HepG2 (cell line): ENCODE results near the gene ITGB5. TPM values are rescaled to one million over a fixed set of nuclear protein-coding genes. Genes with fewer than 3 reads are reported as not detected.

Source experiments
- ATAC-seq: fragments of 200-7000 bp; cut with Tn5 transposase; 3 replicates; pipeline ENCODE4 v1.9.1; 2020; ENCODE audit warnings: mild to moderate bottlenecking, moderate library complexity
- BruUV-seq: library from RNA; stranded (reverse); fragments of 400-500 nt; replicated peaks from 2 replicates; lab custom pipeline; 2021; lab: Mats Ljungman, UMichigan
- CTCF ChIA-PET: fragments of 300-600 bp; formaldehyde crosslinking; extraction: SDS; loops from one replicate; lab custom pipeline; 2021; ENCODE audit warnings: low total read pairs, inconsistent platforms, low intra/inter-chr PET ratio; lab: Yijun Ruan, JAX
- POLR2A ChIA-PET: fragments of 350-600 bp; sonication (Branson Sonifier 250); formaldehyde crosslinking; loops from one replicate; lab custom pipeline; 2020; ENCODE audit warnings: antibody characterized with exemption, inconsistent platforms; lab: Yijun Ruan, JAX
- DNase-seq: peaks from one replicate; pipeline ENCODE4 v3.0.0-alpha.2; 2015; ENCODE audit warnings: low spot score
- FAIRE-seq: peaks from 3 replicates; lab custom pipeline; 2011; peaks lifted over from hg19 to GRCh38; lab: Jason Lieb, UNC
- H2AFZ ChIP-seq: one replicate; pipeline ENCODE4 v1.6.1; 2011; ENCODE audit warnings: low read length, inconsistent platforms
- H3K27ac ChIP-seq: fragments of 300-600 bp; 3 replicates; pipeline ENCODE4 v1.8.0; 2011; ENCODE audit warnings: mixed run types, mild to moderate bottlenecking, mixed read lengths, low read length, inconsistent platforms; ENCODE audit not compliant: insufficient read depth; ENCODE audit errors: extremely low read length
- H3K27me3 ChIP-seq, 2 experiments: fragments of 200-600 bp in 1 of 2; 2 replicates in 1 of 2; 3 replicates in 1 of 2; pipeline versions ENCODE4 v1.6.0 to v1.8.0; 2011; ENCODE audit warnings: low read length in 2 of 2, mild to moderate bottlenecking in 2 of 2, moderate library complexity in 2 of 2, inconsistent platforms in 1 of 2; ENCODE audit not compliant: insufficient read depth in 2 of 2, control insufficient read depth in 1 of 2
- H3K36me3 ChIP-seq, 2 experiments: fragments of 200-600 bp in 1 of 2; replicated peaks in 1 of 2; 2 replicates in 1 of 2; 3 replicates in 1 of 2; pipeline versions ENCODE4 v1.5.1 to v1.8.0; 2011; ENCODE audit warnings: low read length in 2 of 2, inconsistent platforms in 1 of 2; ENCODE audit not compliant: insufficient read depth in 2 of 2, control insufficient read depth in 1 of 2
- H3K4me1 ChIP-seq: 2 replicates; pipeline ENCODE4 v1.5.1; 2012; ENCODE audit warnings: low read length, inconsistent platforms; ENCODE audit not compliant: insufficient read depth
- H3K4me2 ChIP-seq: 2 replicates; pipeline ENCODE4 v1.6.0; 2011; ENCODE audit warnings: low read depth, low read length, inconsistent platforms
- H3K4me3 ChIP-seq, 3 experiments: fragments of 200-600 bp in 1 of 3; sonication (generic), shearing (Covaris generic) in 1 of 3; replicated peaks in 1 of 3; 2 replicates each; pipeline ENCODE4 v1.5.1; 2011 to 2016; ENCODE audit warnings: low read length in 3 of 3, inconsistent platforms in 2 of 3, low read depth in 2 of 3, mild to moderate bottlenecking in 2 of 3, control low read depth in 1 of 3, mixed read lengths in 1 of 3; ENCODE audit not compliant: insufficient read depth in 1 of 3
- H3K79me2 ChIP-seq: one replicate; pipeline ENCODE4 v1.6.1; 2011; ENCODE audit warnings: low read length, inconsistent platforms; ENCODE audit not compliant: insufficient read depth
- H3K9ac ChIP-seq: 2 replicates; pipeline ENCODE4 v1.6.0; 2011; ENCODE audit warnings: mild to moderate bottlenecking, low read depth, low read length, inconsistent platforms; ENCODE audit not compliant: insufficient read depth
- H3K9me3 ChIP-seq: 2 replicates; pipeline ENCODE4 v1.5.1; 2012; ENCODE audit warnings: mild to moderate bottlenecking, low read length
- H4K20me1 ChIP-seq: 2 replicates; pipeline ENCODE4 v1.6.0; 2011; ENCODE audit warnings: inconsistent platforms, mild to moderate bottlenecking, low read length, moderate library complexity; ENCODE audit not compliant: insufficient read depth
- FOSL1 ChIP-seq: sonication (generic); formaldehyde crosslinking; IDR thresholded peaks from 2 replicates; pipeline ENCODE4 v1.9.0; 2021; ENCODE audit warnings: missing genetic modification reagents, borderline replicate concordance
- MAZ ChIP-seq, 2 experiments: sonication (generic) in 1 of 2; formaldehyde crosslinking in 1 of 2; IDR thresholded peaks; 2 replicates each; pipeline versions ENCODE4 v1.5.0 to v1.6.1; 2012 to 2020; ENCODE audit warnings: low read depth in 2 of 2, mild to moderate bottlenecking in 2 of 2, borderline replicate concordance in 1 of 2, improper control_type of control experiment in 1 of 2, low read length in 1 of 2, missing genetic modification reagents in 1 of 2, moderate library complexity in 1 of 2
- PHF8 ChIP-seq: sonication (generic); formaldehyde crosslinking; IDR thresholded peaks from 2 replicates; pipeline ENCODE4 v1.5.0; 2020; ENCODE audit warnings: missing genetic modification reagents
- POLR2G ChIP-seq: fragments of 200-400 bp; formaldehyde crosslinking; IDR thresholded peaks from 2 replicates; pipeline ENCODE4 v1.6.1; 2018; ENCODE audit warnings: mild to moderate bottlenecking, low read depth, low read length, moderate library complexity
- PRMT3 ChIP-seq: sonication (generic); formaldehyde crosslinking; IDR thresholded peaks from 2 replicates; pipeline ENCODE4 v1.8.1; 2022; ENCODE audit warnings: low read depth, mild to moderate bottlenecking, moderate library complexity, missing genetic modification reagents, borderline replicate concordance
- SKI ChIP-seq: fragments of 450-650 bp; IDR thresholded peaks from one replicate; pipeline ENCODE4 v1.6.1; 2018; ENCODE audit warnings: mild to moderate bottlenecking; ENCODE audit not compliant: partially characterized antibody
- ZFX ChIP-seq: sonication (generic); formaldehyde crosslinking; IDR thresholded peaks from 2 replicates; pipeline ENCODE4 v1.4.0; 2020; ENCODE audit warnings: mild to moderate bottlenecking, low read depth, missing genetic modification reagents, moderate library complexity
- ZFYVE20 ChIP-seq: sonication (generic); formaldehyde crosslinking; IDR thresholded peaks from 2 replicates; pipeline ENCODE4 v1.8.0; 2023; ENCODE audit warnings: low read depth, mild to moderate bottlenecking, moderate library complexity, missing genetic modification reagents, borderline replicate concordance
- ZNF652 ChIP-seq: IDR thresholded peaks from 2 replicates; pipeline ENCODE4 v1.6.1; 2016; ENCODE audit warnings: low read depth, borderline replicate concordance
- ZNF878 ChIP-seq: sonication (generic); formaldehyde crosslinking; IDR thresholded peaks from 2 replicates; pipeline ENCODE4 v1.8.1; 2023; ENCODE audit warnings: mild to moderate bottlenecking, missing genetic modification reagents, moderate library complexity
- WGBS: methylation state at CpG from one replicate; pipeline ENCODE4 v1.1.6; 2017; ENCODE audit warnings: low lambda C conversion rate; 5-methylcytosine and 5-hydroxymethylcytosine counted together
- in situ Hi-C: cut with HindIII; loops from 2 replicates; pipeline ENCODE4 v1.10.0; 2017; ENCODE audit warnings: low pct_unique_long_range_greater_than_20kb; ENCODE audit not compliant: extremely low pct_ligation_motif_present
- intact Hi-C: fragments of 100-400 bp; cut with micrococcal nuclease; formaldehyde crosslinking; loops from one replicate; pipeline ENCODE4 v1.10.0; 2022; ENCODE audit not compliant: unreplicated experiment
- polyA plus RNA-seq, 8 experiments: library from polyadenylated mRNA; depleted of rRNA in 3 of 8; stranded (reverse) in 7 of 8; unstranded in 1 of 8; fragments of >200 nt; fragmentation: Illumina TruSeq in 4 of 8; extraction: Trizol in 4 of 8; gene quantifications; 2 replicates each; pipeline versions ENCODE4 v1.2.1 to v1.2.3, GENCODE V29; 2011 to 2016; ENCODE audit warnings: low read depth in 4 of 8, missing spikeins in 1 of 8, mixed read lengths in 1 of 8; ENCODE audit not compliant: insufficient read depth in 1 of 8
- total RNA-seq, 5 experiments: library from RNA; depleted of rRNA; stranded (reverse); fragments of >200 nt; fragmentation: Illumina TruSeq; extraction: Trizol; gene quantifications; 2 replicates each; pipeline ENCODE4 v1.2.3, GENCODE V29; 2016; ENCODE audit warnings: low read depth in 1 of 5

The ITGB5 gene
- total and polyA plus RNA-seq, 2 of the 13 experiments (the other 11 are each of a cell fraction or from before 2014, with no cell fraction given): 74.1 to 343 TPM

GRCh38 chr3:124890573-124891190 lies 3.5 kb upstream of the ITGB5 start (continued):
- no peak for TF ChIP-seq FOSL1

- Histone ChIP-seq H3K27me3 (no peaks in the 10 kb centered on the region), H3K4me1 (peaks cover 47% of the 10 kb centered on the region), H3K36me3 (peaks cover 0 to 1% of the 10 kb centered on the region in 2 experiments; a peak in 1 of 5 replicates), H3K4me2 (no peak overlapping the region; the same call in 1 of the 2 replicates), H3K9ac (no peak overlapping the region), H3K27ac (no peak overlapping the region), H3K4me3 (no peak overlapping the region), H2AFZ (no peak overlapping the region), H3K79me2 (peaks cover 24% of the 10 kb centered on the region), H3K9me3 (no peaks in the 10 kb centered on the region), H4K20me1 (no peaks in the 10 kb centered on the region)
- no peak for ATAC-seq
- in situ Hi-C loops: no loop called here
- WGBS: 59% methylated on average over 8 of the region's 8 CpGs
- intact Hi-C loops: loop anchor here (5.0 kb wide), 1 partner anchor 126 kb away; no protein-coding TSS in a partner anchor
- CTCF ChIA-PET: no interaction called here
- DNase-seq: no peak
- TF ChIP-seq MAZ (IDR thresholded peaks at IDR 0.05; ENCODE audit: borderline replicate concordance, low read depth, low read length) (no peak), MAZ (CRISPR knock-in tag; IDR thresholded peaks at IDR 0.05; ENCODE audit: low read depth) (0 out of 2 replicates have a peak, but pooled peaks have one; percentile 4), ZNF652 (CRISPR knock-in tag) (peak; percentile 51; the same call in 1 of the 2 replicates), ZFYVE20 (no peak), PHF8 (no peak), ZFX (CRISPR knock-in tag) (0 out of 2 replicates have a peak, but pooled peaks have one; percentile 5), PRMT3 (0 out of 2 replicates have a peak, but pooled peaks have one; percentile 35), POLR2G (0 out of 2 replicates have a peak, but pooled peaks have one; percentile 24), SKI (no peak), ZNF878 (CRISPR knock-in tag) (0 out of 2 replicates have a peak, but pooled peaks have one; percentile 37)
- FAIRE-seq: no peak
- POLR2A ChIA-PET: interaction anchor here (1.1 to 2.4 kb wide), 3 partner anchors 12 to 76 kb away, joined by 3 to 6 read pairs (median 6); no protein-coding TSS in a partner anchor
- TSS peak; percentile 71 for BruUV-seq
Observed at GRCh38 chr3:124888482-124889441, 1.6 kb upstream of the ITGB5 start.
